Caco-2 (cell line): ENCODE measurements around the gene OCLN. TPM values are rescaled to one million over a fixed set of nuclear protein-coding genes. Genes with fewer than 3 reads are reported as not detected.

Experiments
- BruUV-seq: library from RNA; stranded (reverse); fragments of 400-500 nt; replicated peaks from 2 replicates; lab custom pipeline; 2021; lab: Mats Ljungman, UMichigan
- CTCF ChIA-PET: fragments of 300-600 bp; sonication (Branson Sonifier 250); formaldehyde crosslinking; loops from one replicate; lab custom pipeline; 2022; ENCODE audit warnings: antibody characterized with exemption; lab: Charles Lee
- POLR2A ChIA-PET: fragments of 300-600 bp; sonication (Branson Sonifier 250); formaldehyde crosslinking; loops from one replicate; lab custom pipeline; 2022; ENCODE audit warnings: antibody characterized with exemption; lab: Charles Lee
- DNase-seq, 2 experiments: peaks; one replicate each; pipeline versions ENCODE4 v3.0.0 to v3.0.0-alpha.2; 2020 to 2022
- H3K27me3 ChIP-seq: replicated peaks from 2 replicates; pipeline ENCODE4 v1.6.0; 2011; ENCODE audit warnings: low read length; ENCODE audit not compliant: control insufficient read depth, insufficient read depth
- H3K36me3 ChIP-seq: 2 replicates; pipeline ENCODE4 v1.5.1; 2011; ENCODE audit warnings: low read length; ENCODE audit not compliant: control insufficient read depth, insufficient read depth
- H3K4me1 ChIP-seq: fragments of 250-450 bp; sonication (Bioruptor Pico); 2 replicates; pipeline ENCODE4 v1.5.1; 2020; ENCODE audit warnings: mild to moderate bottlenecking
- H3K4me3 ChIP-seq: 2 replicates; pipeline ENCODE4 v1.5.1; 2011; ENCODE audit warnings: low read depth, mild to moderate bottlenecking, control low read depth, low read length
- H3K9me3 ChIP-seq: fragments of 250-450 bp; sonication (Bioruptor Pico); 2 replicates; pipeline ENCODE4 v1.5.1; 2020; ENCODE audit warnings: mild to moderate bottlenecking, moderate library complexity
- H3K27ac Mint-ChIP-seq: one replicate; pipeline ENCODE4 v1.8.0; 2022; ENCODE audit warnings: mixed read lengths; ENCODE audit not compliant: unreplicated experiment
- H3K27me3 Mint-ChIP-seq: one replicate; pipeline ENCODE4 v1.8.0; 2022; ENCODE audit warnings: mixed read lengths; ENCODE audit not compliant: insufficient read depth, unreplicated experiment
- H3K36me3 Mint-ChIP-seq: one replicate; pipeline ENCODE4 v1.8.0; 2022; ENCODE audit warnings: mild to moderate bottlenecking, mixed read lengths; ENCODE audit not compliant: insufficient read depth, unreplicated experiment
- H3K4me1 Mint-ChIP-seq: one replicate; pipeline ENCODE4 v1.8.0; 2022; ENCODE audit warnings: low read depth, mixed read lengths; ENCODE audit not compliant: unreplicated experiment
- H3K4me3 Mint-ChIP-seq: one replicate; pipeline ENCODE4 v1.8.0; 2022; ENCODE audit warnings: mild to moderate bottlenecking, moderate library complexity, mixed read lengths; ENCODE audit not compliant: unreplicated experiment
- H3K9me3 Mint-ChIP-seq: one replicate; pipeline ENCODE4 v1.8.0; 2022; ENCODE audit warnings: mixed read lengths; ENCODE audit not compliant: unreplicated experiment
- CTCF ChIP-seq, 2 experiments: fragments of 200-600 bp in 1 of 2; IDR thresholded peaks; 1 replicate in 1 of 2; 2 replicates in 1 of 2; pipeline versions ENCODE4 v1.5.1 to v1.8.0; 2011 to 2022; ENCODE audit warnings: antibody characterized with exemption in 1 of 2, control low read depth in 1 of 2, inconsistent platforms in 1 of 2, low read depth in 1 of 2, low read length in 1 of 2, mild to moderate bottlenecking in 1 of 2, moderate library complexity in 1 of 2; ENCODE audit not compliant: insufficient read depth in 1 of 2, severe bottlenecking in 1 of 2, unreplicated experiment in 1 of 2
- intact Hi-C: fragments of 100-400 bp; cut with micrococcal nuclease; formaldehyde crosslinking; loops from one replicate; pipeline ENCODE4 v1.10.0; 2022; ENCODE audit not compliant: unreplicated experiment
- total RNA-seq: library from RNA; stranded (reverse); gene quantifications from 2 replicates; pipeline ENCODE4 v1.2.3, GENCODE V29; 2022

OCLN gene
- total RNA-seq, 1 experiment from 2014 or later, result 174 TPM

- Mint-ChIP-seq H3K4me3 (peak overlapping the region; percentile 100), H3K36me3 (peaks cover 31% of the 10 kb centered on the region), H3K27ac (peak overlapping the region; percentile 100), H3K9me3 (no peaks in the 10 kb centered on the region), H3K27me3 (no peaks in the 10 kb centered on the region), H3K4me1 (peaks cover 35% of the 10 kb centered on the region)
- BruUV-seq, result no TSS peak
- ChIA-PET POLR2A (no interaction called here), CTCF (no interaction called here)
- peaks cover 39% of the 10 kb centered on the region for H3K4me1 ChIP-seq
- peak overlapping the region; percentile 99 for H3K4me3 ChIP-seq
- no peak for TF ChIP-seq CTCF (IDR thresholded peaks at IDR 0.05; ENCODE audit: insufficient read depth in 1 of 2, low read depth in 1 of 2, low read length in 1 of 2, severe bottlenecking in 1 of 2, unreplicated experiment in 1 of 2)
- H3K36me3 ChIP-seq, result no peaks in the 10 kb centered on the region
- H3K9me3 ChIP-seq, result no peaks in the 10 kb centered on the region
- no peaks in the 10 kb centered on the region for H3K27me3 ChIP-seq
- no peak for DNase-seq
- intact Hi-C loops, result loop anchor here (10.0 kb wide), 1 partner anchor 396 kb away; the partner anchor contains the start of gene SLC30A5
These were observed 1.6 kb upstream of the OCLN start for GRCh38 chr5:69491027-69491426.

- ChIA-PET POLR2A (interaction anchor here (1.2 kb wide), 1 partner anchor 40 kb away, joined by 4 read pairs; no protein-coding TSS in a partner anchor), CTCF (no interaction called here)
- intact Hi-C loops, result loop anchor here (1.0 to 10.0 kb wide), 3 partner anchors 38 to 397 kb away; partner anchors contain the start of genes MARVELD2 and SLC30A5
- Mint-ChIP-seq H3K9me3 (no peaks in the 10 kb centered on the region), H3K27ac (peak overlapping the region; percentile 100), H3K4me3 (peak overlapping the region; percentile 100), H3K27me3 (no peaks in the 10 kb centered on the region), H3K36me3 (peaks cover 35% of the 10 kb centered on the region), H3K4me1 (peaks cover 40% of the 10 kb centered on the region)
- BruUV-seq, result TSS peak; percentile 66
- no peaks in the 10 kb centered on the region for H3K9me3 ChIP-seq
- no peak for DNase-seq
- H3K27me3 ChIP-seq, result no peaks in the 10 kb centered on the region
- TF ChIP-seq CTCF (IDR thresholded peaks at IDR 0.05; ENCODE audit: insufficient read depth in 1 of 2, low read depth in 1 of 2, low read length in 1 of 2, severe bottlenecking in 1 of 2, unreplicated experiment in 1 of 2), result no peak
- no peaks in the 10 kb centered on the region for H3K36me3 ChIP-seq
- H3K4me3 ChIP-seq, result peak overlapping the region; percentile 99
- H3K4me1 ChIP-seq, result peaks cover 34% of the 10 kb centered on the region
These were observed 676 bp upstream of the OCLN start for GRCh38 chr5:69491838-69492390.

- no TSS peak for BruUV-seq
- peaks cover 43% of the 10 kb centered on the region for H3K4me1 Mint-ChIP-seq
- no peaks in the 10 kb centered on the region for H3K27me3 Mint-ChIP-seq
- intact Hi-C loops, result loop anchor here (1.0 to 10.0 kb wide), 3 partner anchors 39 to 398 kb away; partner anchors contain the start of genes MARVELD2 and SLC30A5
- peak in 1 of 2 experiments; percentile 60 for DNase-seq
- H3K27ac Mint-ChIP-seq, result peak overlapping the region; percentile 100
- TF ChIP-seq CTCF (IDR thresholded peaks at IDR 0.05; ENCODE audit: insufficient read depth in 1 of 2, low read depth in 1 of 2, low read length in 1 of 2, severe bottlenecking in 1 of 2, unreplicated experiment in 1 of 2), result no peak
- Histone ChIP-seq H3K36me3 (no peaks in the 10 kb centered on the region), H3K4me1 (peaks cover 39% of the 10 kb centered on the region), H3K4me3 (peak overlapping the region; percentile 99), H3K9me3 (no peaks in the 10 kb centered on the region), H3K27me3 (no peaks in the 10 kb centered on the region)
- H3K9me3 Mint-ChIP-seq, result no peaks in the 10 kb centered on the region
- peaks cover 41% of the 10 kb centered on the region for H3K36me3 Mint-ChIP-seq
- CTCF ChIA-PET, result no interaction called here
- peak overlapping the region; percentile 100 for H3K4me3 Mint-ChIP-seq
- POLR2A ChIA-PET, result interaction anchor here (1.1 to 1.2 kb wide), 2 partner anchors 38 to 41 kb away, joined by 4 to 13 read pairs; no protein-coding TSS in a partner anchor
These were observed 369 bp downstream of the OCLN start for GRCh38 chr5:69492923-69493395.
